Sigmoid colon (tissue), 7 donors: ENCODE data around the gene ARHGEF7. TPM values are rescaled to one million over a fixed set of nuclear protein-coding genes. Genes with fewer than 3 reads are reported as not detected.

Experiments
- DNase-seq: peaks from one replicate; pipeline ENCODE4 v3.0.0-alpha.2; 2019
- H3K27ac ChIP-seq, 4 donors: fragments of 200-600 bp; sonication (generic); one replicate each; pipeline ENCODE4 v1.5.1; 2016 to 2019; ENCODE audit warnings: mild to moderate bottlenecking in 1 of 4
- H3K27me3 ChIP-seq, 3 donors: fragments of 200-600 bp; sonication (generic); one replicate each; pipeline ENCODE4 v1.5.1; 2019; ENCODE audit warnings: mild to moderate bottlenecking in 1 of 3
- H3K36me3 ChIP-seq, 4 donors: fragments of 200-600 bp; sonication (generic); one replicate each; pipeline ENCODE4 v1.5.1; 2016 to 2019
- H3K4me1 ChIP-seq, 4 donors: fragments of 200-600 bp; sonication (generic); one replicate each; pipeline ENCODE4 v1.5.1; 2017 to 2019
- H3K4me3 ChIP-seq, 4 donors: fragments of 200-600 bp; sonication (generic); one replicate each; pipeline ENCODE4 v1.5.1; 2017 to 2019; ENCODE audit warnings: mild to moderate bottlenecking in 2 of 4, moderate library complexity in 1 of 4
- H3K9me3 ChIP-seq, 4 donors: fragments of 200-600 bp in 3 of 4; sonication (generic) in 3 of 4; one replicate each; pipeline versions ENCODE4 v1.5.1 to v1.6.1; 2013 to 2019
- CTCF ChIP-seq, 4 experiments: fragments of 450-650 bp in 3 of 4; fragments of 200-600 bp in 1 of 4; IDR thresholded peaks; one replicate each; pipeline ENCODE4 v1.5.1; 2016 to 2019; ENCODE audit warnings: antibody characterized with exemption in 4 of 4, mild to moderate bottlenecking in 3 of 4, moderate library complexity in 2 of 4
- EP300 ChIP-seq, 4 donors: sonication (generic); formaldehyde crosslinking; IDR thresholded peaks; one replicate each; pipeline ENCODE4 v1.6.1; 2017; ENCODE audit warnings: antibody characterized with exemption in 4 of 4
- POLR2A ChIP-seq, 2 donors: fragments of 450-650 bp; IDR thresholded peaks; one replicate each; pipeline ENCODE4 v1.6.1; 2016; ENCODE audit warnings: antibody characterized with exemption in 2 of 2, mild to moderate bottlenecking in 2 of 2, moderate library complexity in 2 of 2
- POLR2AphosphoS5 ChIP-seq, 4 donors: sonication (generic); formaldehyde crosslinking; IDR thresholded peaks; one replicate each; pipeline ENCODE4 v1.6.1; 2017; ENCODE audit warnings: antibody characterized with exemption in 4 of 4
- WGBS, 2 donors: extraction: QIAGEN DNeasy Blood & Tissue Kit; methylation state at CpG; one replicate each; pipeline ENCODE4 v1.1.7; 2013; 5-methylcytosine and 5-hydroxymethylcytosine counted together
- intact Hi-C: fragments of 100-400 bp; cut with DNase I; formaldehyde crosslinking; loops from one replicate; pipeline ENCODE4 v1.15.1; 2023
- polyA plus RNA-seq, 3 donors: library from polyadenylated mRNA; stranded (reverse); fragments of 200-250 nt; gene quantifications; one replicate each; pipeline ENCODE4 v1.2.3, GENCODE V29; 2013
- total RNA-seq, 4 donors: library from RNA; depleted of rRNA; stranded (reverse); fragments of >200 nt; gene quantifications; one replicate each; pipeline ENCODE4 v1.1.0, GENCODE V29; 2016
- donor health status: healthy with polysubstance abuse.
- donor health status: Bipolar disorder and iron deficiency.
- donor health status: healthy.

ARHGEF7 gene
- total and polyA plus RNA-seq, 7 donors: 8.4 to 79.8 (median 41.0) TPM

DNA sequence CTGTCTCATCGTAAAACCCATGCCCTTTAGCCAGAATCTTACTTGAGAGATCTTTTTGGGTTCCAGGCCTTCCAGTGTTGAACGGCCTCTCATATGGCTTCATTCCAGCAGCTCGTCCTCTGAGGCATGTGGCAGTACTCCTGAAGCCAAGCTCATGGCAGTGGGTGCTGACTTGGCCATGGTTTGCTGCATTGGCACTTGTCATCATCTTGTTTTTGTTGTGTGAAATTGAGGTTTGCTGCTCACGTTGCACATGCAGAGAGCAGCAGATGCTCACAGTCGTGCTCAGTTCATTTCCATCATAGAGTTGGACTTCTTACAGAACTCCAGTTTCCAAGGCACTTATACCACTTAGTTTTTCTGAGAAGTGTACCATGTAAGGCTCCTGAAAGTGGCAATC lies 220.2 kb downstream of the ARHGEF7 start:
- TF ChIP-seq POLR2A (IDR thresholded peaks at IDR 0.05) (no peak), CTCF (IDR thresholded peaks at IDR 0.05) (no peak), POLR2AphosphoS5 (IDR thresholded peaks at IDR 0.05) (no peak), EP300 (IDR thresholded peaks at IDR 0.05) (no peak)
- Histone ChIP-seq H3K4me3 (no peak overlapping the region), H3K27ac (no peak overlapping the region), H3K36me3 (no peaks in the 10 kb centered on the region), H3K27me3 (no peaks in the 10 kb centered on the region), H3K9me3 (no peaks in the 10 kb centered on the region), H3K4me1 (no peaks in the 10 kb centered on the region)
- DNase-seq: no peak
- intact Hi-C loops: no loop called here
- 86% methylated on average over 5 of the region's 5 CpGs for WGBS, 2 donors

- no peaks in the 10 kb centered on the region for H3K36me3 ChIP-seq
- no peak for TF ChIP-seq EP300 (IDR thresholded peaks at IDR 0.05)
- no peak for TF ChIP-seq POLR2AphosphoS5 (IDR thresholded peaks at IDR 0.05)
- TF ChIP-seq POLR2A (IDR thresholded peaks at IDR 0.05): no peak
- no peak for TF ChIP-seq CTCF (IDR thresholded peaks at IDR 0.05)
- no peaks in the 10 kb centered on the region for H3K9me3 ChIP-seq
- 87 to 93% methylated on average over 9 of the region's 9 CpGs for WGBS, 2 donors
- H3K27ac ChIP-seq: no peak overlapping the region
- no peak overlapping the region for H3K4me3 ChIP-seq
- no peak for DNase-seq
- no peaks in the 10 kb centered on the region for H3K27me3 ChIP-seq
- no peaks in the 10 kb centered on the region for H3K4me1 ChIP-seq
- intact Hi-C loops: no loop called here
These were observed 221.6 kb downstream of the ARHGEF7 start for GRCh38 chr13:111336666-111337065.

DNA sequence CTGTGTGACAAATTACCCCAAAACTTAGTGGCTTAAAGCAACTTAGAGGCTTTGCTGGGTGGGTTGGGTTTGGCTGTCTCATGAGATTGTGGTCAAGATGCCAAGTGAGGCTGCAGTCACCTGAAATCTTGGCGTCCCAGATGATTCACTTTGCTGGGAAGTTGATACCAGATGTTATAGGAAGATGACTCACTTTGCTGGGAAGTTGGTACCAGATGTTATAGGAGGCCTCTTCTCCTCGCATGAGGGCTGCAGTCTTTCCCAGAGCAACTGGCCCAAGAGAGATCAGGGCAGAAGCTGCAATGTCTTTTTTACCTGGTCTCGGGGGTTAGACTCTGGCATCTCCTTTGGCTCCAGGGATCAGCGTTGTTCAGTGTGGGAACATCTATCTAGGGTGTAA lies 222.1 kb downstream of the ARHGEF7 start:
- intact Hi-C loops: no loop called here
- peak; percentile 12 for DNase-seq
- no peak overlapping the region for H3K27ac ChIP-seq
- no peaks in the 10 kb centered on the region for H3K36me3 ChIP-seq
- TF ChIP-seq POLR2AphosphoS5 (IDR thresholded peaks at IDR 0.05): no peak
- no peak for TF ChIP-seq CTCF (IDR thresholded peaks at IDR 0.05)
- TF ChIP-seq POLR2A (IDR thresholded peaks at IDR 0.05): no peak
- no peak for TF ChIP-seq EP300 (IDR thresholded peaks at IDR 0.05)
- no peaks in the 10 kb centered on the region for H3K27me3 ChIP-seq
- 86 to 91% methylated on average over 4 of the region's 4 CpGs for WGBS, 2 donors
- no peak overlapping the region for H3K4me3 ChIP-seq
- no peaks in the 10 kb centered on the region for H3K4me1 ChIP-seq
- no peaks in the 10 kb centered on the region for H3K9me3 ChIP-seq

DNA sequence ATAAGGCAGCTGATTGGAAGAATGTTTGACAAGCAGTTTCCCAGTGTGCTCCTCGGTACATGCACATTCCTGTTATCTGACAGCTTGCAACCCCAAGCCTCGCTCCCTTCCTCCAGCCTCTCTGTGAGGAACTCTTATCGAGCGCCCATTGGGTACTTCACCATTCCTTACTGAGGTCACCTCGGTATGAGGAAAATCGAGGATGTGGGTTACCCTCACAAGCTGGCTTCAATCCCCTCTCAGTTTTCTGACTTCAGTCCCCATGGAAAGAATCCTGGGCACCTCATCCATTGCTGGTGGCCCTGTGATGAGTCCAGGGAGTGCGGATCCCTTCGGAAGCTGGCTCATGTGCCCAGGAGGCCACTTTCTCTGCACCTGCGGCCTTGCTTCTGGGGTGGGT lies 222.6 kb downstream of the ARHGEF7 start:
- H3K9me3 ChIP-seq: no peaks in the 10 kb centered on the region
- H3K27me3 ChIP-seq: no peaks in the 10 kb centered on the region
- H3K4me3 ChIP-seq: no peak overlapping the region
- WGBS, 2 donors: 83 to 94% methylated on average over 9 of the region's 9 CpGs
- no peak overlapping the region for H3K27ac ChIP-seq
- intact Hi-C loops: no loop called here
- no peaks in the 10 kb centered on the region for H3K4me1 ChIP-seq
- peak; percentile 38 for DNase-seq
- no peak for TF ChIP-seq POLR2A (IDR thresholded peaks at IDR 0.05)
- no peak for TF ChIP-seq CTCF (IDR thresholded peaks at IDR 0.05)
- TF ChIP-seq EP300 (IDR thresholded peaks at IDR 0.05): no peak
- TF ChIP-seq POLR2AphosphoS5 (IDR thresholded peaks at IDR 0.05): no peak
- H3K36me3 ChIP-seq: no peaks in the 10 kb centered on the region

DNA sequence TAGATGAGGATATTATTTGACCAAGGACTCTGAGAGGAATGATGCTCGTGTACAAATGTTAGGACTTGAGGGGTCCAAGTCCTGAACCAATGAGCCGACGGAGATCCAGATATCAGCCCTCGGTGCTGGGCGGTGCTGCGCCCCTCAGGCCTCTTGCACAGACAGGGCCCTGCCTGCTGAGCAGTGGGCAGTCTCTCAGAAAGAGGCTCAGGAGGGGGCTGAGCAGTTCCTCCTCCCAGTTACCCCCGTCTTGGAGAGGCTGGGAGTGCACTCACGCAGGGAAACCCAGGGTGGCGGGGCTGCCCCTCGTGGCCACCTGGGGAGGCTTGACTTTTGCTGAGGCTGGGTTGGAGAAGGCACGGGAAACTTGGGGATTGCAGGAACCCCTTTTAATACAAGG lies 223.7 kb downstream of the ARHGEF7 start:
- WGBS, 2 donors: 88 to 90% methylated on average over 11 of the region's 11 CpGs
- H3K9me3 ChIP-seq: no peaks in the 10 kb centered on the region
- no peak overlapping the region for H3K27ac ChIP-seq
- TF ChIP-seq POLR2A (IDR thresholded peaks at IDR 0.05): no peak
- TF ChIP-seq EP300 (IDR thresholded peaks at IDR 0.05): no peak
- no peak for TF ChIP-seq POLR2AphosphoS5 (IDR thresholded peaks at IDR 0.05)
- no peak for TF ChIP-seq CTCF (IDR thresholded peaks at IDR 0.05)
- DNase-seq: peak; percentile 2
- no peaks in the 10 kb centered on the region for H3K27me3 ChIP-seq
- H3K4me3 ChIP-seq: no peak overlapping the region
- intact Hi-C loops: no loop called here
- H3K4me1 ChIP-seq: no peaks in the 10 kb centered on the region
- H3K36me3 ChIP-seq: no peaks in the 10 kb centered on the region
